Upper lobe of left lung (tissue), 6 donors: ENCODE measurements around the gene CYP4F3. TPM values are rescaled to one million over a fixed set of nuclear protein-coding genes. Genes with fewer than 3 reads are reported as not detected.

Experiments
- ATAC-seq, 2 donors: fragments of 200-7000 bp; cut with Tn5 transposase; one replicate each; pipeline ENCODE4 v1.9.1; 2022; ENCODE audit warnings: mild to moderate bottlenecking in 2 of 2, moderate library complexity in 2 of 2; ENCODE audit not compliant: low FRiP score in 2 of 2
- DNase-seq, 2 donors: peaks; one replicate each; pipeline ENCODE4 v3.0.0-alpha.2; 2019 to 2020
- H3K27ac ChIP-seq, 4 donors: fragments of 200-600 bp; sonication (generic); one replicate each; pipeline ENCODE4 v1.5.1; 2016 to 2019
- H3K27me3 ChIP-seq, 4 donors: fragments of 200-600 bp; sonication (generic); one replicate each; pipeline ENCODE4 v1.5.1; 2017 to 2019
- H3K36me3 ChIP-seq, 4 donors: fragments of 200-600 bp; sonication (generic); one replicate each; pipeline ENCODE4 v1.5.1; 2016 to 2019
- H3K4me1 ChIP-seq, 4 donors: fragments of 200-600 bp; sonication (generic); one replicate each; pipeline ENCODE4 v1.5.1; 2018 to 2019
- H3K4me3 ChIP-seq, 4 donors: fragments of 200-600 bp; sonication (generic); one replicate each; pipeline ENCODE4 v1.5.1; 2017 to 2019; ENCODE audit warnings: mild to moderate bottlenecking in 2 of 4, moderate library complexity in 1 of 4
- H3K9me3 ChIP-seq, 4 donors: fragments of 200-600 bp; sonication (generic); one replicate each; pipeline ENCODE4 v1.5.1; 2018 to 2019
- EP300 ChIP-seq, 4 donors: sonication (generic); formaldehyde crosslinking; IDR thresholded peaks; one replicate each; pipeline ENCODE4 v1.5.1; 2017; ENCODE audit warnings: antibody characterized with exemption in 4 of 4, control low read depth in 2 of 4
- POLR2A ChIP-seq, 4 donors: fragments of 450-650 bp; IDR thresholded peaks; one replicate each; pipeline ENCODE4 v1.5.1; 2016 to 2017; ENCODE audit warnings: antibody characterized with exemption in 4 of 4, mild to moderate bottlenecking in 2 of 4
- POLR2AphosphoS5 ChIP-seq, 2 donors: sonication (generic); formaldehyde crosslinking; IDR thresholded peaks; one replicate each; pipeline ENCODE4 v1.5.1; 2017; ENCODE audit warnings: antibody characterized with exemption in 2 of 2
- WGBS, 2 donors: methylation state at CpG; one replicate each; pipeline ENCODE4 v1.1.5; 2017 to 2018; 5-methylcytosine and 5-hydroxymethylcytosine counted together
- total RNA-seq, 6 donors: library from RNA; depleted of rRNA in 4 of 6; stranded (reverse); fragments of >200 nt in 4 of 6; gene quantifications; one replicate each; pipeline versions ENCODE4 v1.1.0 to v1.2.1, GENCODE V29; 2016 to 2021
- TF ChIP-seq, protein P1 (sequence below), 6 experiments: fragments of 450-650 bp in 4 of 6; fragments of 200-600 bp in 2 of 6; sonication (generic) in 2 of 6; IDR thresholded peaks; one replicate each; pipeline ENCODE4 v1.5.1; 2016 to 2019; ENCODE audit warnings: antibody characterized with exemption in 6 of 6
- donor health status: DM: no; HTN: no; CAD: no; lungs with moderate emphysema.
- donor health status: DM: no; HTN: yes; CAD: no; lungs with severe emphysema.

The CYP4F3 gene
- total RNA-seq, 6 donors from 2014 or later: 1.1 to 2.1 (median 1.8) TPM

DNA sequence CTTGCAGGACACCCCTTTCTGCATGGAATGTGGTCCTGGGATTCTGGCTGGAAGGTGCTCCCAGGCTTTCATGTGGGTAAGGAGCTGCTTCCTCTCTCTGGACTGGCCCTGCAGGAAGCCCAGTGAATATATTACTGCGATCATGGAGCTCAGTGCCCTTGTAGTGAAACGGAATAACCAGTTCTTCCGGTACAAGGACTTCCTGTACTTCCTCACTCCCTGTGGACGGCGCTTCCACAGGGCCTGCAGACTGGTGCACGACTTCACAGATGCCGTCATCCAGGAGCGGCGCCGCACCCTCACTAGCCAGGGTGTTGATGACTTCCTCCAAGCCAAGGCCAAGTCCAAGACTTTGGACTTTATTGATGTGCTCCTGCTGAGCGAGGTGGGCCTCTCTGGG, 17.7 kb upstream of the CYP4F3 start:
- DNase-seq: peak in 1 of 2 donors; percentile 55
- WGBS, 2 donors: 60 to 65% methylated on average over 11 of the region's 11 CpGs
- TF ChIP-seq POLR2AphosphoS5 (IDR thresholded peaks at IDR 0.05) (no peak), POLR2A (IDR thresholded peaks at IDR 0.05) (no peak), EP300 (IDR thresholded peaks at IDR 0.05) (no peak)
- TF ChIP-seq, protein P1, sequence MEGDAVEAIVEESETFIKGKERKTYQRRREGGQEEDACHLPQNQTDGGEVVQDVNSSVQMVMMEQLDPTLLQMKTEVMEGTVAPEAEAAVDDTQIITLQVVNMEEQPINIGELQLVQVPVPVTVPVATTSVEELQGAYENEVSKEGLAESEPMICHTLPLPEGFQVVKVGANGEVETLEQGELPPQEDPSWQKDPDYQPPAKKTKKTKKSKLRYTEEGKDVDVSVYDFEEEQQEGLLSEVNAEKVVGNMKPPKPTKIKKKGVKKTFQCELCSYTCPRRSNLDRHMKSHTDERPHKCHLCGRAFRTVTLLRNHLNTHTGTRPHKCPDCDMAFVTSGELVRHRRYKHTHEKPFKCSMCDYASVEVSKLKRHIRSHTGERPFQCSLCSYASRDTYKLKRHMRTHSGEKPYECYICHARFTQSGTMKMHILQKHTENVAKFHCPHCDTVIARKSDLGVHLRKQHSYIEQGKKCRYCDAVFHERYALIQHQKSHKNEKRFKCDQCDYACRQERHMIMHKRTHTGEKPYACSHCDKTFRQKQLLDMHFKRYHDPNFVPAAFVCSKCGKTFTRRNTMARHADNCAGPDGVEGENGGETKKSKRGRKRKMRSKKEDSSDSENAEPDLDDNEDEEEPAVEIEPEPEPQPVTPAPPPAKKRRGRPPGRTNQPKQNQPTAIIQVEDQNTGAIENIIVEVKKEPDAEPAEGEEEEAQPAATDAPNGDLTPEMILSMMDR (IDR thresholded peaks at IDR 0.05): no peak
- Histone ChIP-seq H3K27me3 (no peaks in the 10 kb centered on the region), H3K4me3 (no peak overlapping the region), H3K4me1 (no peaks in the 10 kb centered on the region), H3K36me3 (no peaks in the 10 kb centered on the region), H3K9me3 (no peaks in the 10 kb centered on the region), H3K27ac (no peak overlapping the region)
- no peak for ATAC-seq

DNA sequence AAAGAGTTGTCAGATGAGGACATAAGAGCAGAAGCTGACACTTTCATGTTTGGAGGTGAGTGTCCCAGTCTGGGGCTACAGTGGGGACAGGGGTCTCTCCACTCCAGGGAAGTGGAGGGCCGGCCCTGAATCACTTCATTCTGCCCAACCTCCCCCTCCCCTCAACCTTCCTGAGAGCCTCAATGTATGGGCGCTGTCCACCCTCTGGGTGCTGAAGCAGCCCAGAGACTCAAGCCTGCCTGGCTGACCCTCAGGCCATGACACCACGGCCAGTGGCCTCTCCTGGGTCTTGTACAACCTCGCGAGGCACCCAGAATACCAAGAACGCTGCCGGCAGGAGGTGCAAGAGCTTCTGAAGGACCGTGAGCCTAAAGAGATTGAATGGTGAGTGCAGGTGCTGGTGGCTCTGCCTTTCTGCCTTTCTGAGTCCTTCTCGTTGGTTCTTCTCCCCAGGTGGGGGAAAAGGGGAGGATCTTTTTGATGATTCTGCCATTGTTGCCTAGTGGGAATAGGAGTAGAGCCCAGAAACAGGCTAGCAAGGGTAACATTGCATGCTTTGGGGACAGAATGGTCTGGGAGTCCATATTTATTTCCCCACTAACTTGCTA, 16.9 kb upstream of the CYP4F3 start:
- WGBS, 2 donors: 7 to 9% methylated on average over 4 to 9 of the region's 9 CpGs
- Histone ChIP-seq H3K27me3 (no peaks in the 10 kb centered on the region), H3K4me1 (no peaks in the 10 kb centered on the region)

DNA sequence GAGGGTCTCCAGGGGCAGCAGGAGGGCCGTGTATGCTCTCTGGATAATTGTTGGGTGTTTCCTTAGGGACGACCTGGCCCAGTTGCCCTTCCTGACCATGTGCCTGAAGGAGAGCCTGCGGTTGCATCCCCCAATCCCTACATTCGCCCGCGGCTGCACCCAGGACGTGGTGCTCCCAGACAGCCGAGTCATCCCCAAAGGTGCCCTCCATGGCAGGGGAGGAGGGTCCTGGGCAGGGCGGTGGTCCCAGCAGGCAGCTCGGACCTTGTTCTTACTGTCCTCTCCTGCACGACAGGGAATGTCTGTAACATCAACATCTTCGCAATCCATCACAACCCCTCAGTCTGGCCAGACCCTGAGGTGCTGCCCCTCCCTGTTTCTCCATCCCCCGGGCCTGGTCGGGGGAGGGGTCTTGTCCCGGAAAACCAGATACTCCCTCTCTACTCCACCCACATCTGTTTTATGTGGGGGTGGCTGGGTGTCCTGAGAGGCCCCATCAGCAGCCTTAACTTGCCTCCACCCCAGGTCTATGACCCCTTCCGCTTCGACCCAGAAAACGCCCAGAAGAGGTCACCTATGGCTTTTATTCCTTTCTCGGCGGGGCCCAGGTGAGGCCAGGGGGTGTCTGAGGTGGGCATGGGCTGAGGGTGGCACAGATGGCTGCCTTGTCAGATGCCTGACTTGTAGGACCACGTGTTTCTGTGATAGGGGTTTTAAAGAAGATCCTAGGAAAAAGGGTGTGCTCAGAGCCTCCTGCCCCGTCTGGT, 12.3 kb upstream of the CYP4F3 start:
- WGBS, 2 donors: 59 to 64% methylated on average over 14 to 22 of the region's 22 CpGs
- TF ChIP-seq POLR2AphosphoS5 (IDR thresholded peaks at IDR 0.05) (no peak), EP300 (IDR thresholded peaks at IDR 0.05) (no peak), POLR2A (IDR thresholded peaks at IDR 0.05) (no peak)
- TF ChIP-seq, protein P1 (IDR thresholded peaks at IDR 0.05): no peak
- Histone ChIP-seq H3K4me3 (no peak overlapping the region), H3K4me1 (peaks cover 0 to 8% (median 1%) of the 10 kb centered on the region in 4 donors), H3K36me3 (no peaks in the 10 kb centered on the region), H3K27ac (no peak overlapping the region), H3K9me3 (no peaks in the 10 kb centered on the region), H3K27me3 (peaks cover 0 to 2% (median 0%) of the 10 kb centered on the region in 4 donors)
- DNase-seq (peak in 1 of 2 donors; percentile 32), ATAC-seq (peak in 1 of 2 donors; percentile 11)

More for the DNA sequence above, 16.9 kb upstream of the CYP4F3 start:
- DNase-seq (no peak), ATAC-seq (no peak)
- Histone ChIP-seq H3K36me3 (no peaks in the 10 kb centered on the region), H3K4me3 (no peak overlapping the region), H3K27ac (no peak overlapping the region), H3K9me3 (no peaks in the 10 kb centered on the region)
- TF ChIP-seq, protein P1 (IDR thresholded peaks at IDR 0.05): no peak
- TF ChIP-seq POLR2A (IDR thresholded peaks at IDR 0.05): no peak
- no peak for TF ChIP-seq EP300 (IDR thresholded peaks at IDR 0.05)
- TF ChIP-seq POLR2AphosphoS5 (IDR thresholded peaks at IDR 0.05): no peak

DNA sequence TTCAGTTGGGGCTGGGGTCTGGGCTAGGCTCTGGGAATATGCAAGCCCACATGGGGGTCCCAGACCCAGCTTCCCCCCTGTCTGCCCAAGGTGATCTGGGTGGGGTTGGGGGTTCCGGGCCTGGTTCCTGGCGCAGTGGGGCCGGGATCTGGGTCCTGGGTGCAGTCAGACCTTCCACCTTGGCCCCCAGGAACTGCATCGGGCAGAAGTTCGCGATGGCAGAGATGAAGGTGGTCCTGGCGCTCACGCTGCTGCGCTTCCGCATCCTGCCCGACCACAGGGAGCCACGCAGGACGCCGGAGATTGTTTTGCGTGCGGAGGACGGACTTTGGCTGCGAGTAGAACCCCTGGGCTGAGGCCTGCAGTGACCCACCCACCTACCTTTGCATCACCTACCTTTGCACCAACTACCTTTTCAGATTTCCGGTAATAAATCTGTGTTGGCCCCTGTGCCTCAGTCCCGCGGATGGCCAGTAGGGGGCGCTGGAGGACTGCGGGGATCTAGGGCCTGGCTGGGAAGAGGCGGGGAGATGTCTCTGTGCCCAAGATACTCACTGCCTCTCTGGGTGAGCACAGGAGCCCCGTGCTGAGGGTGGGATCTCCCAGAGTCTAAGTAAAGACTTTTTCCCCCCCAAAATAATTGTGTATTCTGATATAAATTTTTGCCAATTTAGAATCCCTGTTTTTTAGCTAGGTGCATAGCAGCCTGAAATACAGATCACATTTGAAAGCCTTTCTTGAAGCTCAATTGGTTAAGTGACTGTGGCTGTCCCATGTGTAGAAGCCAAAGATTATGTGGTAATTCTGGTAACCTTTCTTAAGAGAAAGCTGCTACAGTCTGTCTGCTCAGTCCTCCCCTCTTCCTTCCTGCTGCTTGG, 11.5 kb upstream of the CYP4F3 start:
- Histone ChIP-seq H3K36me3 (no peaks in the 10 kb centered on the region), H3K27ac (no peak overlapping the region), H3K4me1 (peaks cover 0 to 8% (median 1%) of the 10 kb centered on the region in 4 donors), H3K4me3 (no peak overlapping the region), H3K9me3 (no peaks in the 10 kb centered on the region), H3K27me3 (peaks cover 0 to 2% (median 0%) of the 10 kb centered on the region in 4 donors)
- WGBS, 2 donors: 0 to 10% methylated on average over 7 to 24 of the region's 25 CpGs
- ATAC-seq (peak; percentile 88 to 92), DNase-seq (peak; percentile 74 to 85)
- TF ChIP-seq, protein P1 (IDR thresholded peaks at IDR 0.05): peak; percentile 85 to 95 (median 94)
- no peak for TF ChIP-seq EP300 (IDR thresholded peaks at IDR 0.05)
